HL-60/S4 treated with phorbol 12-myristate 13-acetate at 8.2 ng/mL for 4 days and 3 days (cell line): Measurements from ENCODE around the gene PTGFR.

ENCODE experiments used
- in situ Hi-C: fragments of 300-500 bp; cut with MboI; formaldehyde crosslinking; loops from 2 replicates; pipeline ENCODE4 v1.15.0; 2022; ENCODE audit warnings: low sequenced_read_pairs

PTGFR gene

GRCh38 chr1:78519446-78519845 is 28.7 kb downstream of the PTGFR start:
- in situ Hi-C loops = no loop called here

GRCh38 chr1:78520216-78520615 is 29.4 kb downstream of the PTGFR start:
- in situ Hi-C loops = no loop called here

GRCh38 chr1:78520843-78521242 is 30.1 kb downstream of the PTGFR start:
- in situ Hi-C loops = no loop called here

GRCh38 chr1:78522136-78522535 is 31.4 kb downstream of the PTGFR start:
- in situ Hi-C loops = no loop called here

- in situ Hi-C loops = no loop called here
These were observed 35.7 kb downstream of the PTGFR start for GRCh38 chr1:78526496-78526895.

GRCh38 chr1:78527706-78528105 is 36.9 kb downstream of the PTGFR start:
- in situ Hi-C loops = no loop called here

GRCh38 chr1:78533527-78533926 is 42.8 kb downstream of the PTGFR start:
- in situ Hi-C loops = no loop called here

- in situ Hi-C loops = no loop called here
These were observed 44.5 kb downstream of the PTGFR start for GRCh38 chr1:78535286-78535685.

GRCh38 chr1:78536427-78536826 is 45.7 kb downstream of the PTGFR start:
- in situ Hi-C loops = no loop called here

GRCh38 chr1:78540048-78540447 is 49.3 kb downstream of the PTGFR start:
- in situ Hi-C loops = no loop called here

- in situ Hi-C loops = no loop called here
These were observed 50.7 kb downstream of the PTGFR start for GRCh38 chr1:78541479-78541878.

- in situ Hi-C loops = no loop called here
These were observed 53.3 kb downstream of the PTGFR start for GRCh38 chr1:78543941-78544643.

- in situ Hi-C loops = no loop called here
These were observed 56.3 kb downstream of the PTGFR start for GRCh38 chr1:78547081-78547480.

GRCh38 chr1:78549331-78549730 is 58.6 kb downstream of the PTGFR start:
- in situ Hi-C loops = no loop called here

- in situ Hi-C loops = no loop called here
These were observed 59.1 kb downstream of the PTGFR start for GRCh38 chr1:78549891-78550290.

- in situ Hi-C loops = no loop called here
These were observed 63.1 kb downstream of the PTGFR start for GRCh38 chr1:78553859-78554258.

- in situ Hi-C loops = no loop called here
These were observed 64.1 kb downstream of the PTGFR start for GRCh38 chr1:78554840-78555239.

- in situ Hi-C loops = no loop called here
These were observed 68.9 kb downstream of the PTGFR start for GRCh38 chr1:78559680-78560079.

- in situ Hi-C loops = no loop called here
These were observed 70.0 kb downstream of the PTGFR start for GRCh38 chr1:78560811-78561210.

- in situ Hi-C loops = no loop called here
These were observed 71.1 kb downstream of the PTGFR start for GRCh38 chr1:78561856-78562255.

GRCh38 chr1:78565393-78565792 is 74.6 kb downstream of the PTGFR start:
- in situ Hi-C loops = no loop called here

GRCh38 chr1:78570539-78570938 is 79.8 kb downstream of the PTGFR start:
- in situ Hi-C loops = no loop called here
